Right lobe of liver (tissue), 4 donors: Measurements from ENCODE around the gene EYA3.

Experiments
- POLR2A ChIP-seq: fragments of 450-650 bp; IDR thresholded peaks from one replicate; pipeline ENCODE4 v1.6.1; 2017; ENCODE audit warnings: antibody characterized with exemption, mild to moderate bottlenecking
- TF ChIP-seq, protein P1 (sequence below), 4 donors: fragments of 200-600 bp in 3 of 4; fragments of 450-650 bp in 1 of 4; IDR thresholded peaks; one replicate each; pipeline versions ENCODE4 v1.5.1 to v1.8.0; 2016 to 2022; ENCODE audit warnings: antibody characterized with exemption in 4 of 4, mild to moderate bottlenecking in 2 of 4
- donor health status: DM: no; HTN: no; CAD: no.
- donor health status: DM: no; HTN: no; CAD: no.
- donor health status: DM: no; HTN: yes; CAD: no.

GRCh38 chr1:28136169-28136921 is 47.9 kb upstream of the EYA3 start:
- no peak for TF ChIP-seq POLR2A
- TF ChIP-seq, protein P1, sequence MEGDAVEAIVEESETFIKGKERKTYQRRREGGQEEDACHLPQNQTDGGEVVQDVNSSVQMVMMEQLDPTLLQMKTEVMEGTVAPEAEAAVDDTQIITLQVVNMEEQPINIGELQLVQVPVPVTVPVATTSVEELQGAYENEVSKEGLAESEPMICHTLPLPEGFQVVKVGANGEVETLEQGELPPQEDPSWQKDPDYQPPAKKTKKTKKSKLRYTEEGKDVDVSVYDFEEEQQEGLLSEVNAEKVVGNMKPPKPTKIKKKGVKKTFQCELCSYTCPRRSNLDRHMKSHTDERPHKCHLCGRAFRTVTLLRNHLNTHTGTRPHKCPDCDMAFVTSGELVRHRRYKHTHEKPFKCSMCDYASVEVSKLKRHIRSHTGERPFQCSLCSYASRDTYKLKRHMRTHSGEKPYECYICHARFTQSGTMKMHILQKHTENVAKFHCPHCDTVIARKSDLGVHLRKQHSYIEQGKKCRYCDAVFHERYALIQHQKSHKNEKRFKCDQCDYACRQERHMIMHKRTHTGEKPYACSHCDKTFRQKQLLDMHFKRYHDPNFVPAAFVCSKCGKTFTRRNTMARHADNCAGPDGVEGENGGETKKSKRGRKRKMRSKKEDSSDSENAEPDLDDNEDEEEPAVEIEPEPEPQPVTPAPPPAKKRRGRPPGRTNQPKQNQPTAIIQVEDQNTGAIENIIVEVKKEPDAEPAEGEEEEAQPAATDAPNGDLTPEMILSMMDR (IDR thresholded peaks at IDR 0.05), result no peak
